Left colon (tissue), 2 donors: ENCODE measurements around the gene BCAS1. TPM values are rescaled to one million over a fixed set of nuclear protein-coding genes. Genes with fewer than 3 reads are reported as not detected.
"Not testable (repeated sequence)": the region's sequence is repeated elsewhere in the genome, so short reads cannot be mapped to it uniquely, and the experiment has no call there.

Experiments
- ATAC-seq: fragments of 200-7000 bp; cut with Tn5 transposase; one replicate; pipeline ENCODE4 v1.9.1; 2020; ENCODE audit warnings: mild to moderate bottlenecking, moderate library complexity
- DNase-seq, 2 donors: peaks; one replicate each; pipeline ENCODE4 v3.0.0-alpha.2; 2020
- intact Hi-C, 2 donors: fragments of 100-400 bp; cut with DNase I in 1 of 2; cut with micrococcal nuclease in 1 of 2; formaldehyde crosslinking; loops; one replicate each; pipeline versions ENCODE4 v1.11.2 to v1.14.0; 2022; cut with DNase I, micrococcal nuclease
- total RNA-seq, 2 donors: library from RNA; stranded (reverse); fragmentation: NEBNext Ultra II Directional; extraction: Animal tissue kit (Norgen Biotek cat#: 25700); gene quantifications; one replicate each; pipeline ENCODE4 v1.2.1, GENCODE V29; 2021
- donor health status: DM: no; HTN: no; CAD: no.
- donor health status: DM: yes; HTN: yes; CAD: no.

The BCAS1 gene
- total RNA-seq, 2 donors from 2014 or later, result 149 to 152 TPM

DNA sequence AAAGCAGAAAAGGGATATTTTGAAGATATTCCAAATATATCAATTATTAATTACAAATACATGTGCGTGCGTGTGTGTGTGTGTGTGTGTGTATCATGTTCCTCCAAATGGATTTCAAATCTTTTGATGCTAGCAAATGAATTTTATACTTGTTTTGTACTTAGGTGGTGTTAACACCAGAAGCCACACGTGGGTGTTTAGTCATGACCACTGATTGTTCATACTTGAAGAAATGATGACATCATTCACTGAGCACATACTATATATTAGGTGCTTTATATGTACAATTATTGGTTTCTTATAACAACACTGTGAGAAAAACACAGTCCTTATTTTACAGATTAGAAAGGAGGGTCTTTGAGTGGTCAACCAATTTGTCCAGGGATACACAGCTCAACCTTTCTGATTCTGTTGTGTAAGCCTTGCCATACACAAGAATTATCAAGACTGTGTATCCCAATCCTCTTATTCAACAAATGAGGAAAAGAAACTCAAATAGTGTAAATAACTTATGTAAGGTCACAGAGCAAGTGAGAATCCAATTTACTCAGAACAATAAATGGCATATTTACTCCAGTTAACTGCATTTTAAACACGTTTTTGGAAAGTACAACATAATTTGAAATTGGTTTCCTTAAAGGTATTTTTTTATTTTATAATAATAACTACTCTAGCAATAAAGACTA lies 88.5 kb downstream of the BCAS1 start:
- intact Hi-C loops, result no loop called here
- ATAC-seq, result no peak
- no peak for DNase-seq

DNA sequence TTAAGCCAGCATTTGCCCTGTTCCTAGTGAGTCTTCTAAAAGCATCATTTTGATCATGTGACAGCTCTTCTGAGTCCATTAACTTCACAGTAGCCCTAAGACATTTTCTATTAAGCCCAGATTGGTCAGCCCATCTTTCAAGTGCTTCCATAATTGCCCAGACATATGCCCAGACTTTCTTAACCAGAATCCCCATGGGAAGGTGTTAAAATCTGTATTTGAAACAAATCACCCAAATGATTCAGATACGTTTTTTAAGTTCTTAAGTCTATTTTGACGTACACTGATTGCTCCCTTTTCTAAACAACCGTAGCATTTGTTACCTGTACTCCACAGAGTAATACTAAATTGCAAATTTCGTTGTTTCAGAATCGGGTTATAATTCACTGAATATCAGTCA lies 89.3 kb downstream of the BCAS1 start:
- no peak for DNase-seq
- intact Hi-C loops, result no loop called here
- ATAC-seq, result no peak

DNA sequence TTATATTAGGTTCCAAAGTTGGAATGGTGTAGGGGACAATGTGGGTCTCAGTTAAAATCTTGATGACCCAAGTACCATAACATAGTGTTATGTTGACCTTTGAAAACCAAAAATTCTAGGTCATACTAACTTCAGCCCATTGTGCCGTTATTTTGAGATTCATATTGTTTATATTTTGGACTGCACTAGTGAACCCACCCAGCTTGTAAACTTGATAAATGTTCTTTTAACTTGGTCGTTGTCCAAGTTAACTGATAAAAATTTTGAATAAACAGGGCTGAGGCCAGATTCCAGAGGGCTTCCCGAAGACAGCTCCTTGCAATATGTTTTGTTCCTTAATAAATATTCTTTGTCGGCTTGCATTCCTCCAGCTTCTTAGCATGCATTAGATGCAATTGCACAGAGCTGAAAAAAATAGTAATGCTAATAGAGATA lies 90.3 kb downstream of the BCAS1 start:
- no peak for DNase-seq
- ATAC-seq, result no peak
- intact Hi-C loops, result no loop called here

DNA sequence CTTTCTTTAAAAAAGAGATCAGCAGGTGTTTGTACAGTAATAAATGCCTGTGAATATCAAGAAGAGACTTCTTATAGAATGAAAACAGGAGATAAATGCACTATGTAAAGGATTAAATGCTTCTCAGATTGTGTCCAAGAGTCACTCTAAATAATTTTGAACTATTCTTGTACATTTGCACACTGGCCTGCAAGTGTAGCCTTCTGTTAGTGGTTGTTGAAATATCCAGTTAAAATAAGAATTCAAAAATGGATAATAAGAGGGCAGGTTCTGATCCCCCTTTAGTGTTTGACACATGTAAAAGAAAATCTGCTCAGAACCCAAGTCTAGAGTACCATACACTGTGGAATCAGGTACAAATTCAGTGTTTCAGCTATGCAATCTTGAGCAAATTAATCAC lies 91.9 kb downstream of the BCAS1 start:
- intact Hi-C loops, result no loop called here
- DNase-seq, result no peak
- ATAC-seq, result no peak

DNA sequence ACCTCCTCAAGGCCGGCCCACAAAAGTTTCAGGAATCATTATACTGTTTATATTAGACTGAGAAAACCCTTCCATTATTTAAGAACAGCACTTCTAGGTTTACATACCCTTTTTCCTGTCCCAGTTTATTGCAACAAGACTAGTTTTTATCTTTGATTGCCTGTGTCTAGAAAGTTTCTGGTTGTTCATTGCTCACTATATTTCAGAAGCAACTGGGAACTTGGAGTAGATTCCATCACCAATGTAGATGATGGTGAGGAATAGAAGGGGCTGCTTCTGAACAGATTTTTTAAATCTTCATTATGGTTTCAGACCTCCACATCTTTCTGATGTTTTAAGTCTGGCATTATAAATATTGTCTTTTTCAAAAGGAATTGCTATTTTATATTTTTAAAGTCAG lies 93.0 kb downstream of the BCAS1 start:
- ATAC-seq, result no peak
- no peak for DNase-seq
- intact Hi-C loops, result no loop called here

DNA sequence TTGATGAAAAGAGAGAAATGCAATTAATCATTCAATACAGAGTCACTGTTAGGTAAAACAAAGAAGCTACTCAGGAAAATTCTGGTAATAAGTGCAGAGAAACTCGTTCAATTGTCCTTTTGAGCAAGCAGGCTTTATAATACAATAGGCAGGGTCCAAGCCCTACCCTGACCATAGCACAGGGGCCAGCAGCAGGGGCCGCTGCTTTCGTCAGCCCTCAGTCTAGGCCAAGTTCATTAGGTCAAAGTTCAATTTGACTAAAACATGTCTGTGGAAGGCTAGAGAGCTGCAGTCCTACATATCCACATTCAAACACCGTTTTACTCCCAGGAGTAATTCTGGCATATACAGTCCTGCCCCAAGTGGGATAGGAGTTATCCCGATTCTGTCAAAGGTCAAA lies 94.6 kb downstream of the BCAS1 start:
- ATAC-seq (no peak), DNase-seq (no peak)
- intact Hi-C loops, result no loop called here

DNA sequence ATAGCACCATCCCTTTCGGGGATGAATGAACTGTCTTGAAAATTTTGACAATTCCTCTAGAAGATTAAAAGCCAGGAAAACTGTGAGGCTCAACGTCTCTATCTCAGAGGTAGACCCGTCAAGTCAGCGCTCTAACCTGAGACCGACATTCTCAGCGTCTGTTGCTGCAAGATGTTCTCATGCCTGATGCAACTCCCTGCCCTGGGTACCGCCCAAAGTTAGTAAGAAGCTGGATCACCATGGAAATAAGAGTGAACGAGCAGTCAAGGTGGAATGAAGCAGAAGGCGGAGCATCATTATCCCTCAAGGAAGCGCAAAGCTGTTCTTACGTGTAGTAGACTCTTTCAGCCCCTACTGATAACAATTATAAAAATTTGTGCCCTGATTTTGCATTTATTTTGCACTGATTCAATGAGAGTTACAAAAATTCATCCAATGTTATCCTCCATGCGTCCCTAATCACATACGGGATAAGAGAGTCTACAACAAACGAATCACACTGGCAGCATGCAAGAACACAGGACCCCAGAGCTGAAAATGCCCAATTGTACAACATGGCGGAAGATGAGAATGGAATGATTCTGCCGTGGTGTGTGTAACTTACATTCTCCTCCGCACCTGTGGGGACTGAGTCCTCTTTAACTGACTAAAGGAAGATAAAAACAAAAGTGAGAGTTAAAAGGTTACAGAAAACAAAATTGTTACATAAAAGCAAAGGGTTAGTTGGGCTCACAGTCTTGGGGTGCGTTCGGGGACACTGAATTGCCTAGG lies 95.4 kb downstream of the BCAS1 start:
- ATAC-seq (no peak), DNase-seq (no peak)
- intact Hi-C loops, result no loop called here

DNA sequence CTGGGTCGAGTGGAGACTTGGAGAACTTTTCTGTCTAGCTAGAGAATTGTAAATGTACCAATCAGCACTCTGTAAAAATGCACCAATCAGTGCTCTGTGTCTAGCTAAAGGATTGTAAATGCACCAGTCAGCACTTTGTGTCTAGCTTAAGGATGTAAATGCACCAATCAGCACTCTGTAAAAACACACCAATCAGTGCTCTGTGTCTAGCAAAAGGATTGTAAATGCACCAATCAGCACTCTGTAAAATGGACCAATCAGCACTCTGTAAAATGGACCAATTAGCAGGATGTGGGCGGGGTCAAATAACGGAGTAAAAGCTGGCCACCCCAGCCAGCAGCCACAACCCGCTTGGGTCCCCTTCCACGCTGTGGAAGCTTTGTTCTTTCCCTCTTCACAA lies 96.5 kb downstream of the BCAS1 start:
- ATAC-seq, intact Hi-C loops, DNase-seq: not testable (repeated sequence)

DNA sequence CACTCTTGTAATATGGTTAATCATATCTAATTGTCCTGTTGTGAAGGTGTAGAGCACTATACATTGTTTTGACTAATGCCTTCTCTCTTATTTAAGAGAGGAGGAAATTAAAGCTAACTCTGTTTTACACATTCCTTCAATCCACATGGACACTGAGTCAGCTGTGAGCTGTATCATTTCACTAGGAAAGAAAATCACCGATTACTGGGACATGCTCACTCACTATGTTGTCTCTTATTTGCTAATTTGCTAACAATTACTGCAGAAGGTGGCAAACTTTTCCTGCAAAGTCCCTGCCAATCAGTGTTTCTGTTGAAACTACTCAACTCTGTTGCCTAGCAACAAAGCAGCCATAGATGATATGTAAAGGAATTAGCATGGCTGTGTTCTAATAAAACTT lies 98.2 kb downstream of the BCAS1 start:
- ATAC-seq (no peak), DNase-seq (no peak)
- intact Hi-C loops, result no loop called here

DNA sequence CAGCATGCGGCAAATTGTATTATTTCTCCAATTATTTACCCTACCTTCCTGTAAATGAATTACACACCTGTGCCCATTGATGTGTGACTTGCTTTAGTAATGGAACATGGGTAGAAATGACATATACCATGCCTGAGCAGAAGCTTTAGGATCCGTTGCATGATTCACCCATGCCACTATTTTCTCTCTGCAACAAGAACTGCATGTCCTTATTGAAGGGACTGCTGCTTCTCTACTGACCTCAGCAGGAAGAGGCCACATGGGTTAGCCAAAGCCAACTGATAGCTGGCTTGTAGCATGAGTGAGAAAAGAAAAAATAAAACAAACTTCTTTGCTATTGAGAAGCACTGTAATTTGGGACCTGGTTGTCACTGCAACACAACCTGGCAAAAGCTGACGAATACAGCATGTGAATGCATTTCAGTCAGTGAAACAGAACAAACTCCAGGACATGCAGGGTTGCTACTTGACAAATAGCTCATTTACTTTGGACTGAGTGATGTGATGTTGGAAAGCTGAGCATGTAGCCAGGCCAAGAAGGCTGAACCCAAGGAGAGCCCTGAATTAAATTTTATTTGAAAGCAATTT lies 99.2 kb downstream of the BCAS1 start:
- DNase-seq, result no peak
- no peak for ATAC-seq
- intact Hi-C loops, result no loop called here

DNA sequence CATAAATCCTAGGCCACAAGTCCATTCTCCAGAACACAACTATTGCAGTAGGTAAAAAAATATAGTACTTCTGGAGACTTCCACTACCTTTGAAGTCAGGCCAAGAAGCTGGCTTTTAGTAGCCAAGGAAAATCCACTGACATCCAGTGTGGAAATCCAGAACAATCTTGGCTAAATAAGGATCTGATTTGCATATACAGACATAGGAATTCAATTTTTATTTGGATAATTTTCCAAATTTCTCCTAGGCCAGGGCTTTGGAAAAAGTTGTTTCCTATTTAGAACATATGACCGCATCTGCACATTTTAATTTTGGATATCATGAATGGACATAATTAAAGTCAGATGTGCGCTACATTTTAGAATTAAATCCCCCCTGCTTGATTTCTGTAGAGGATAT lies 100.2 kb downstream of the BCAS1 start:
- no peak for DNase-seq
- ATAC-seq, result no peak
- intact Hi-C loops, result no loop called here

DNA sequence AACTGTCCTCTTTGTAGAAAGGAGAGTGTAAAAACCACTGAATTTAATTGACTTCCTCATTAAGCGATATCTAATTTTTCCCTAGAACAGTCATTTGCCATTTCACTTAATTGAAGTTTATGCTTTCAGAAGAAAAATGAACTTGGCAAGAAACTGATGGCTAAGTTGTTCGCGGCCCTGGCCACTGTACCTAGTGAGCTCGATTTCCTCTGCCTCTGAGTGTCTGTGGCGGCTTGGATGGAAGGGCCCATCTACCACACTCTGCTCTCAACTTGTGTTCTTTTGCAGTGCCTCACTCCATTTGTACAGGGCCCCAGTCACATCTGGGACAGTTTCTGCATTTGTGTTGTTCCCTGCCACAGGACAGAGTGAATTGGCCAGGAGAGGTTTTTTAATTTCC lies 102.9 kb downstream of the BCAS1 start:
- DNase-seq, result no peak
- intact Hi-C loops, result no loop called here
- ATAC-seq, result no peak

DNA sequence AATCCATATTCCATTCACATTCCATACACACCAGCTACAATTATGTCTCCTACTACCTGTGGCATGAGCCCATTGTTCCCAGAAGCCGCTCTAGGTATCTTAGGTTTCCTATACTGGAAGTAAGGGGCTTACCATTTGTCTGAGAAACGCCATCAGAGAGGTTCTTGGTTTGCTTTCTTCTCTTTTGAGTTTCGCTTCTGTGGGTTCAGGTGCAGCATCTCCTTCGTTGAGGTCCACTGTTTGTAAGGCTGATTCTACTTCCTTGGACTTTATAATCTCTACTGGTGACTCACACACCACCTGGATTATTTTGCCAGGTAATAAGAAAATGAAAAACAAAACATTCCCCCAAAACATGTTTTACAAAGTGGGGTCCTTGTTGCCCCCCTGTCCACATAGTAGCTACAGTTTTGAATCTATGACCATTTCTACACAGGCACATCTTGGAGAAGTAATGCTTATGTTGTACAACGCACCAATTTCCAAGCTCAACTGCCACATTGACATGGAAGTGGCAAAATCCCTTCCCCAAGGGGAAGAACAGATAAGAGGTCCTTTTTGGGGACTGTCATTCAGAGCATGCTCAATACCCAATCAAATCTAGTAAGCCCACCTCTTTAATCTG lies 103.5 kb downstream of the BCAS1 start:
- ATAC-seq (no peak), DNase-seq (no peak)
- intact Hi-C loops, result no loop called here

DNA sequence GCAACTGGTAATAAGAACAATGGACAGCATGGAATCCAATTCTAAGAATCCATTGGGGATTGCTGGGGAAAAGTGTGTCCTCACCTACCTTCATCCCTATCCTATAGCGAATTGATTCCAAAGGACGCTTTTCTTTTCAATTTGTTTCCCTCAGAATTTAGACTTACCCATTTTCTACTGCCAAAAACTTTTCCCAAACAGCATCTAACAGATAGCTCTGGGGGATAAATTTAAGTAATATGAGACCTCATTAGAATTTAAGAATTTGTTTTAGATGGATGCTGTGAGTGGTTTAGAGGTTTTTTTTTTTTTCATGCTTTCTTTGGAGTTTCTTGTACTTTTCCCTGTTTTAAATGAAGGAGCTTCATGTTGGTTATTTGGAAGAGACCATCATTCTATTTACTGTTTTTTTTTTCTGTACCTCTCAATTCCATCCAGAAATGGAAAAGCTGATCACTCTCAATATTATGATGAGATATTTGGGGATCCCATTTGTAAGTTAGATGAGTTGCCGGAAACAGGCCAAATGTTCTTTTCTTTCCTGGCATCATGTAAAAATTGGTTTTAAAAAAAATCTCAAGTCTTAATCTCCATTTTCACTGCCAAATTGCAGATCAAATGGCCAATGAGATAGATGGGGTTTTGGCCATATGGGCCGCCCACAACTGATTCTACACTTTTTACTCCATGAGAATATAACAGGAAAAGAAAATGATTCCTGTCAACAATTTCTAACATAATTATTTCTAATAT lies 105.7 kb downstream of the BCAS1 start:
- ATAC-seq, result no peak
- intact Hi-C loops, result no loop called here
- no peak for DNase-seq

DNA sequence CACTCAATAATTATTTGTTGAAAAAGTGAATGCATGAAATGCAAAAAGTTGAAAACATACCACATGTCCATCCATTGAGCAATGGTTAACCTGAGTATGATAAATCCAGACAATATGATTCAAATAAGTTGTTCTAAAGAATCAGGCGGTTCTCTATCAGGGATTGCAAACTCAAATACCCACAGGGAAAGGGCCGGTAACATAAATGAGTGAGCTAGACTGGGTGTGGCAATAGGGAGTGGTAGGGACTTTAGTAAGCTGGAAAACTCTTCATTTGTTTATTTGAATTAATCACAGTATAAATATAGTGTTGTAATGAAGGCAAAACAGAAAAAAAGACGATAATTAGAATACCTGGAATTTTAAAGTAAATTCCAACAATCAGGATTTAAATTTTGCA lies 106.3 kb downstream of the BCAS1 start:
- intact Hi-C loops, result no loop called here
- ATAC-seq (no peak), DNase-seq (no peak)

DNA sequence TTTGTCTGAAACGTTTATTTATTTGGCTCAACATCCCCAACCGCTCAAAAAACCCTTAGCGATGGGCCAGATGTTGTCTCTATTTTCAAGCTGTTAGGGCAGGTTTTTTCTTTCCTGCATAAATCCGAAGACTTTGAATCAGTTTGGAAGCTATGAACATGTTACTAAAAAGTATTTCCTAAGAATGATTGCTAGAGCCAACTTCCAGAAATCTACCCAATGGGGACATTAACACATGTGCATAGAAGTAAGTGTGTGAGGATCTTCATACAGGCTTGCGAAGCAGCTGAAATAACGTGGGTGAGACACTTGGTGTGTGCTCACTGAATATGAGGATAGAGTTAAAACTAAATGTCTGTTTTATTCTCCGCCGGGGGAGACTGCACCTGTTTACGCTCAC lies 106.8 kb downstream of the BCAS1 start:
- intact Hi-C loops, result no loop called here
- ATAC-seq, result no peak

DNA sequence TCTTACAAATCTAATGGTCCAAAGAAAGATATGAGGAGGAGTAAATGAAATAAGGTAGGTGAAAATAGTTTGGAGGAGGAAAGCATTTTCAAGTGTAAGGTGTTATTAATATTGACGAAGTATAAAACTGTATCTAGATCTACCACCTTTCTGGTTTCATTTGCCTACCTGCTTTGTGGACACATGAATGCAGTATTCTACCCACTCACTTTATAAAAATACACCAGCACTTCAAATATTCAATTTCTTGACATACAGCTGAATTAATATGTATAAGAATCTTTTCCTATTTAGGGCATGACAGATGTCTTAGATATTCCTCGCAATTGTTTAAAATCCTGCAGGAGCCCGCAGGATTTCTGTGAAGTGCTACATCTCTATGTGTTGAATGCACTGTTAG lies 108.0 kb downstream of the BCAS1 start:
- ATAC-seq (no peak), DNase-seq (no peak)
- intact Hi-C loops, result no loop called here

More for the DNA sequence above, 106.8 kb downstream of the BCAS1 start:
- no peak for DNase-seq

DNA sequence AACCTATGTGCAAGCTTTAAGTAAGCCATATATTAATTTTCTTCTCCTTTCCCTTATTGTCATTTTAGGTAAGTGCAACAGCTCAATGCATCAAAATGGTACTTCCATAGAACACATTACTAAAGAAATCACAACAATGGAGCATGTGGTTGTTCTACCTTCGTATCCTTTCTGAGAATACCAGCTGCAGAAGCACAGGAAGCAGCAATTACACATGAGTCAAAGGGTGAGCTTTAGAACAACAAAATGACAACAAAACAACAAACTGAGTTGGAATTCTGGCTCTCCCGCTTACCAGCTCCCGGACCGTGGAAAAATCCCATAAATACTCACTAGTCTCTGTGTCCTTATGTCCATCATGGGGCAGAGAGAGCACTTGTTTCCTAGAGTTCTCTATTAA lies 108.9 kb downstream of the BCAS1 start:
- DNase-seq, result no peak
- ATAC-seq, result no peak
- intact Hi-C loops, result no loop called here

DNA sequence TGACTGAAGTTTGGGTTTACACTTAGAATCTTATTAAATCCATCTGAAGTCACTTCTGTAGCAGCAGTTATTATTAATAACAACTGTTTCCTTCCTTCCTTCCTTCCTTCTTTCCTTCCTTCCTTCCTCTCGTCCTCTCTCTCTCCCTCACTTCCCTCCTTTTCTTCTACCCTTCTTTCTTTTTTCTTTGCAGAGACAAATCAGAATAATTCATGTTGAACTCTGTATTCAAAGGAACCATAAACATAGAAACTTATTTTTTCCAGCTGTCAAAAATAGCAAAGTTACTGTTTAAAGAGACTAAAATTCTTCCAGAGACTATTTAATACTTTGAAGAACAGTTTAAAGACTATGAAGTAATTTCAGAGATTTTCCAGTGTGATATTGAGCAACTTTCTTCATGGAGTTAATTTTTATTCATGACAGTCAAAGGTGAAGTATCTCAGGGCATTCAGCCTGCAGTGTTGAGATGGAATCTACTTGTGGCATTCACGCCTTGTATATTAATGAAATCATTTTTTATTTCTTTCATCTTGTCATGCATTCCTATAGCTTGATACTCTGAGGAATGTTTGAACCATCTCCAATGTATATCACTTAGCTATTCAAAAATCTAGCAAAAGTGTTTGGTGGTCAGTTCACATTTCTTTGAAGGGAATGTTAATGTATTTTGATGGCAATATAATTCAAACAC lies 109.7 kb downstream of the BCAS1 start:
- intact Hi-C loops, result no loop called here
- no peak for ATAC-seq

More for the DNA sequence above, 109.7 kb downstream of the BCAS1 start:
- DNase-seq, result no peak
